Mesodermal cell (in vitro differentiated cells): Measurements from ENCODE around the gene TGFA.

Experiments used
- H3K27ac ChIP-seq: 2 replicates; pipeline ENCODE4 v1.7.0; 2013; ENCODE audit warnings: mild to moderate bottlenecking, low read depth, low read length, moderate library complexity; ENCODE audit not compliant: severe bottlenecking
- H3K36me3 ChIP-seq: 2 replicates; pipeline ENCODE4 v1.7.1; 2013; ENCODE audit warnings: mild to moderate bottlenecking, low read length, moderate library complexity; ENCODE audit not compliant: control insufficient read depth, insufficient read depth
- H3K4me1 ChIP-seq: one replicate; pipeline ENCODE4 v1.7.1; 2013; ENCODE audit warnings: mild to moderate bottlenecking, low read length; ENCODE audit not compliant: insufficient read depth, control insufficient read depth, poor library complexity, severe bottlenecking
- H3K4me3 ChIP-seq: 2 replicates; pipeline ENCODE4 v1.7.0; 2013; ENCODE audit warnings: low read length, control low read depth, mild to moderate bottlenecking; ENCODE audit not compliant: insufficient read depth, poor library complexity, severe bottlenecking; ENCODE audit errors: extremely low read depth
- H3K9me3 ChIP-seq: 2 replicates; pipeline ENCODE4 v1.7.1; 2013; ENCODE audit warnings: mild to moderate bottlenecking, low read length, moderate library complexity; ENCODE audit not compliant: control insufficient read depth
- WGBS, 2 experiments: methylation state at CpG; one replicate each; pipeline ENCODE4 v1.1.5; 2013; ENCODE audit warnings: missing lambda C conversion rate in 2 of 2; ENCODE audit not compliant: insufficient coverage in 2 of 2; 5-methylcytosine and 5-hydroxymethylcytosine counted together

TGFA gene

GRCh38 chr2:70511971-70512729 is 41.5 kb downstream of the TGFA start:
- no peak overlapping the region for H3K4me3 ChIP-seq
- H3K36me3 ChIP-seq, result no peaks in the 10 kb centered on the region
- H3K4me1 ChIP-seq, result peaks cover 3% of the 10 kb centered on the region
- WGBS, 2 experiments, result 80 to 84% methylated on average over 3 to 5 of the region's 8 CpGs
- no peaks in the 10 kb centered on the region for H3K9me3 ChIP-seq
- no peak overlapping the region for H3K27ac ChIP-seq

GRCh38 chr2:70510313-70510712 is 43.3 kb downstream of the TGFA start:
- H3K27ac ChIP-seq, result no peak overlapping the region
- no peaks in the 10 kb centered on the region for H3K36me3 ChIP-seq
- WGBS, 2 experiments, result 100% methylated on average over 1 of the region's 1 CpG; no CpG with 5 or more reads in 1 of the 2 experiments
- H3K4me3 ChIP-seq, result no peak overlapping the region
- H3K9me3 ChIP-seq, result no peaks in the 10 kb centered on the region
- no peaks in the 10 kb centered on the region for H3K4me1 ChIP-seq

- H3K4me1 ChIP-seq, result no peaks in the 10 kb centered on the region
- no peaks in the 10 kb centered on the region for H3K36me3 ChIP-seq
- H3K9me3 ChIP-seq, result no peaks in the 10 kb centered on the region
- no peak overlapping the region for H3K27ac ChIP-seq
- WGBS, 2 experiments, result 86% methylated on average over 1 of the region's 3 CpGs; no CpG with 5 or more reads in 1 of the 2 experiments
- no peak overlapping the region for H3K4me3 ChIP-seq
These were observed 44.1 kb downstream of the TGFA start for GRCh38 chr2:70509565-70509964.

GRCh38 chr2:70508711-70509462 is 44.7 kb downstream of the TGFA start:
- Histone ChIP-seq H3K36me3 (no peaks in the 10 kb centered on the region), H3K9me3 (no peaks in the 10 kb centered on the region), H3K27ac (no peak overlapping the region), H3K4me3 (no peak overlapping the region), H3K4me1 (no peaks in the 10 kb centered on the region)
- WGBS, 2 experiments, result 66 to 74% methylated on average over 3 to 6 of the region's 7 CpGs

- Histone ChIP-seq H3K36me3 (no peaks in the 10 kb centered on the region), H3K4me3 (no peak overlapping the region), H3K9me3 (no peaks in the 10 kb centered on the region), H3K4me1 (no peaks in the 10 kb centered on the region), H3K27ac (no peak overlapping the region)
- WGBS, 2 experiments, result 83 to 88% methylated on average over 5 to 6 of the region's 8 CpGs
These were observed 47.8 kb downstream of the TGFA start for GRCh38 chr2:70505613-70506391.

- H3K4me3 ChIP-seq, result no peak overlapping the region
- no peaks in the 10 kb centered on the region for H3K36me3 ChIP-seq
- H3K27ac ChIP-seq, result no peak overlapping the region
- no peaks in the 10 kb centered on the region for H3K4me1 ChIP-seq
- no peaks in the 10 kb centered on the region for H3K9me3 ChIP-seq
These were observed 48.9 kb downstream of the TGFA start for GRCh38 chr2:70504750-70505149.

GRCh38 chr2:70503896-70504295 is 49.7 kb downstream of the TGFA start:
- Histone ChIP-seq H3K27ac (no peak overlapping the region), H3K9me3 (no peaks in the 10 kb centered on the region)
- 80 to 94% methylated on average over 1 to 3 of the region's 4 CpGs for WGBS, 2 experiments

GRCh38 chr2:70501728-70502127 is 51.9 kb downstream of the TGFA start:
- H3K4me1 ChIP-seq, result no peaks in the 10 kb centered on the region
- no peaks in the 10 kb centered on the region for H3K36me3 ChIP-seq
- no peak overlapping the region for H3K27ac ChIP-seq
- H3K9me3 ChIP-seq, result no peaks in the 10 kb centered on the region
- 57 to 74% methylated on average over 2 to 3 of the region's 4 CpGs for WGBS, 2 experiments
- H3K4me3 ChIP-seq, result no peak overlapping the region

More at GRCh38 chr2:70503896-70504295, 49.7 kb downstream of the TGFA start:
- Histone ChIP-seq H3K4me3 (no peak overlapping the region), H3K4me1 (no peaks in the 10 kb centered on the region), H3K36me3 (no peaks in the 10 kb centered on the region)

- H3K9me3 ChIP-seq, result no peaks in the 10 kb centered on the region
- H3K4me3 ChIP-seq, result no peak overlapping the region
- no peaks in the 10 kb centered on the region for H3K4me1 ChIP-seq
- no peaks in the 10 kb centered on the region for H3K36me3 ChIP-seq
- WGBS, 2 experiments, result 88 to 100% methylated on average over 1 of the region's 1 CpG
- no peak overlapping the region for H3K27ac ChIP-seq
These were observed 52.4 kb downstream of the TGFA start for GRCh38 chr2:70501215-70501614.

GRCh38 chr2:70499253-70499652 is 54.4 kb downstream of the TGFA start:
- WGBS, 2 experiments, result 87 to 95% methylated on average over 4 of the region's 7 CpGs
- Histone ChIP-seq H3K4me3 (no peak overlapping the region), H3K9me3 (no peaks in the 10 kb centered on the region), H3K4me1 (no peaks in the 10 kb centered on the region), H3K36me3 (no peaks in the 10 kb centered on the region), H3K27ac (no peak overlapping the region)
